ENCODE measurements around the gene KRT17. TPM values are rescaled to one million over a fixed set of nuclear protein-coding genes. Genes with fewer than 3 reads are reported as not detected.

The KRT17 gene
- total and polyA plus RNA-seq, 2 of the 4 experiments (the other 2 are of a cell fraction) = 2.5 to 4.6 TPM

DNA sequence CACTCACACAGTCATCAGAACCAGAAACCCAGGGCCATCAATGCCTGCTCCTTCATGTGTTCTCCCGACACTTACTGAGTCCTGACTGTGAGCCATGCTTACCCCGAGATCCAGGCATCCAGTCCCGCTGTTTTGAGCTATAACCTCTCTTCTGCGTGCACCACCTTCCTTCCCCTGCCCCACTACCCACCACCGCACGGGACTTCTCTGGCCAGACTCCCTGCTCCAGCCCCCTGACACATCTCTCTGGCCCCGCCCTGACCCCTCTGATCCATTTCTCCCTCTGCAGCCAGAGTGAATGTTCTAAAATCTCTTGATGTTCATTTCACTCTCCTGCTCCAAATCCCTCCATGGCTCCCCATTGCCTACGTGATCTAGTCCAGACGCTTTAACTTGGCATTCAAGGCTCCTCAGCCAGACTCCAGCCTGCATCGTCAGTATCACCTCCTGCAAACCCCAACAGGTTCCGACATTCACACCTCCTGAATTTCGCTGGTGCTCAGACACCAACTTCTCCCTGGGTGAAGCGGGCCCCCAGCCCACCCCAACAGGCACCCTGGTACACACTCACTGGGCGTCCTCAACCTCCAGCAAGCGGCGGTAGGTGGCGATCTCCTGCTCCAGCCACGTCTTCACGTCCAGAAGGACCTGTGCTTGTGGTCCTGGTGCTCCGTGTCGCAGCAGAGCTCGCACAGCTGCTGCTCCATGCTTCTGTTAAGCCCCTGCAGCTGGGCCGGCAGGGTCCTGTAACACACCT is 3.1 kb upstream of the KRT17 start:
- Histone ChIP-seq H3K9me1 (ENCODE audit: insufficient read depth, low read length) (peaks cover 2% of the 10 kb centered on the region), H4K91ac (ENCODE audit: insufficient read depth, low read depth, low read length) (no peak overlapping the region), H3K36me3 (ENCODE audit: control insufficient read depth, insufficient read depth, low read length) (no peaks in the 10 kb centered on the region), H4K20me1 (ENCODE audit: insufficient read depth, low read length) (no peaks in the 10 kb centered on the region), H4K8ac (ENCODE audit: low read depth in 2 of 2, low read length in 2 of 2) (no peak overlapping the region), H3K18ac (ENCODE audit: low read depth, low read length) (no peak overlapping the region), H3K79me1 (ENCODE audit: low read depth in 1 of 2, low read length in 2 of 2) (no peaks in the 10 kb centered on the region), H3K14ac (replicated peaks; ENCODE audit: low read depth, low read length) (no peak overlapping the region), H2AK5ac (ENCODE audit: low read depth, low read length) (no peak overlapping the region), H3K4me3 (ENCODE audit: insufficient read depth, low read depth, low read length) (no peak overlapping the region), H3K4ac (ENCODE audit: low read depth, low read length) (no peak overlapping the region), H3K23ac (ENCODE audit: low read depth, low read length) (no peak overlapping the region), H2BK20ac (ENCODE audit: low read depth, low read length) (no peak overlapping the region), H4K5ac (ENCODE audit: low read depth, low read length) (no peak overlapping the region), H3K27ac (ENCODE audit: insufficient read depth, low read length) (no peak overlapping the region), H2BK15ac (ENCODE audit: low read depth, low read length) (no peak overlapping the region), H2BK5ac (ENCODE audit: low read depth, low read length, poor library complexity, severe bottlenecking) (no peak overlapping the region), H3K4me2 (ENCODE audit: low read depth, low read length) (no peak overlapping the region), H3K9me3 (ENCODE audit: control insufficient read depth, insufficient read depth, low read length) (no peaks in the 10 kb centered on the region), H2AFZ (replicated peaks; ENCODE audit: low read length, poor library complexity) (no peak overlapping the region), H2AK9ac (replicated peaks; ENCODE audit: low read depth, low read length, poor library complexity) (no peak overlapping the region), H2BK120ac (ENCODE audit: low read depth, low read length) (no peak overlapping the region), H3K56ac (ENCODE audit: extremely low read depth, insufficient read depth, low read length) (no peak overlapping the region), H3K27me3 (ENCODE audit: control insufficient read depth, insufficient read depth, low read length) (peaks cover 23% of the 10 kb centered on the region), H3K9ac (ENCODE audit: low read depth, low read length) (no peak overlapping the region), H3K4me1 (ENCODE audit: control insufficient read depth, insufficient read depth, low read length) (no peaks in the 10 kb centered on the region)
- intact Hi-C loops (cut with micrococcal nuclease) = no loop called here
- dilution Hi-C loops (cut with HindIII; ENCODE audit: low sequenced_read_pairs, unreplicated experiment) = no loop called here
- ChIA-PET POLR2A (ENCODE audit: unreplicated experiment) (no interaction called here), CTCF (no interaction called here)
- no peak for DNase-seq
- no TSS peak for BruUV-seq (replicated peaks)
- no peak for ATAC-seq (ENCODE audit: low read depth)
- 73% methylated on average over 13 of the region's 23 CpGs; no CpG with 5 or more reads in 1 of the 2 experiments for WGBS, 2 experiments (ENCODE audit: extremely low coverage in 2 of 2, insufficient read length in 1 of 2)
- TF ChIP-seq NFE2L2 (IDR thresholded peaks at IDR 0.05; ENCODE audit: low read depth, low read length) (no peak), POLR2A (IDR thresholded peaks at IDR 0.05; ENCODE audit: low read depth, low read length) (no peak), RCOR1 (IDR thresholded peaks at IDR 0.05; ENCODE audit: insufficient replicate concordance, low read length) (no peak), MAFK (IDR thresholded peaks at IDR 0.05; ENCODE audit: low read depth, low read length) (no peak), MAZ (IDR thresholded peaks at IDR 0.05; ENCODE audit: borderline replicate concordance, low read depth, low read length) (no peak), RFX5 (IDR thresholded peaks at IDR 0.05; ENCODE audit: low read depth, low read length) (no peak), CHD1 (IDR thresholded peaks at IDR 0.05; ENCODE audit: low read depth, low read length) (no peak), MXI1 (IDR thresholded peaks at IDR 0.05; ENCODE audit: borderline replicate concordance, low read depth, low read length) (no peak), USF2 (IDR thresholded peaks at IDR 0.05; ENCODE audit: low read depth, low read length) (no peak), BHLHE40 (IDR thresholded peaks at IDR 0.05; ENCODE audit: low read depth, low read length) (no peak)
- TF ChIP-seq, protein P1, sequence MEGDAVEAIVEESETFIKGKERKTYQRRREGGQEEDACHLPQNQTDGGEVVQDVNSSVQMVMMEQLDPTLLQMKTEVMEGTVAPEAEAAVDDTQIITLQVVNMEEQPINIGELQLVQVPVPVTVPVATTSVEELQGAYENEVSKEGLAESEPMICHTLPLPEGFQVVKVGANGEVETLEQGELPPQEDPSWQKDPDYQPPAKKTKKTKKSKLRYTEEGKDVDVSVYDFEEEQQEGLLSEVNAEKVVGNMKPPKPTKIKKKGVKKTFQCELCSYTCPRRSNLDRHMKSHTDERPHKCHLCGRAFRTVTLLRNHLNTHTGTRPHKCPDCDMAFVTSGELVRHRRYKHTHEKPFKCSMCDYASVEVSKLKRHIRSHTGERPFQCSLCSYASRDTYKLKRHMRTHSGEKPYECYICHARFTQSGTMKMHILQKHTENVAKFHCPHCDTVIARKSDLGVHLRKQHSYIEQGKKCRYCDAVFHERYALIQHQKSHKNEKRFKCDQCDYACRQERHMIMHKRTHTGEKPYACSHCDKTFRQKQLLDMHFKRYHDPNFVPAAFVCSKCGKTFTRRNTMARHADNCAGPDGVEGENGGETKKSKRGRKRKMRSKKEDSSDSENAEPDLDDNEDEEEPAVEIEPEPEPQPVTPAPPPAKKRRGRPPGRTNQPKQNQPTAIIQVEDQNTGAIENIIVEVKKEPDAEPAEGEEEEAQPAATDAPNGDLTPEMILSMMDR (conservative IDR thresholded peaks at IDR 0.05; ENCODE audit: low read depth, low read length) = no peak
- in situ Hi-C loops (cut with MboI; ENCODE audit: low sequenced_read_pairs) = no loop called here

All from IMR-90 (cell line).